HG02623 (cell line): ENCODE data around the gene ZNF490.

ENCODE experiments used
- ATAC-seq: cut with Tn5 transposase; IDR thresholded peaks from one replicate; pipeline ENCODE4 v1.9.1; 2021; ENCODE audit warnings: moderate library complexity; ENCODE audit not compliant: unreplicated experiment

The ZNF490 gene

GRCh38 chr19:12545267-12545666, 65.3 kb downstream of the ZNF490 start:
- no peak for ATAC-seq

- ATAC-seq, result no peak
Measured at GRCh38 chr19:12544401-12544876, 66.2 kb downstream of the ZNF490 start.

- ATAC-seq, result no peak
Measured at GRCh38 chr19:12543855-12544254, 66.8 kb downstream of the ZNF490 start.
